ENCODE measurements around the gene NRXN3.

DNA sequence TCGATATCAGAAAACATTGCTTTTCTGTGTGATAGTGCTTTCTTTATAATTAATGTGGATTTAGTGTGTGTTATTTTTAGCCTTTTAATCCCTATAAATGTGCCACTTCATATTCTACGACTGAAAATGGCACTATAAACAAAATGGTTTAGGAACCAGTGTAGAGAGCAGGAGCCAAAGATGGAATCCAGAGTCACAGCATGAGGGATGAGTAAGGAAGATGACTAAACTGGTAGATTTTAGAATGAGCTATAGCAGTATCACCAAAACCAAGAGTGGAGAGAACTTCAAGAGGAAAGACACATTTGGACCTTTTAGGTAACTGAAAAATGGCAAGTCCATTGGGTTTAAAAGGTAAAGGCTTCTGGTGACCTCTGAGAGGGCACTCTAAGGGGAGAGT, 887.2 kb downstream of the NRXN3 start:
- TF ChIP-seq, protein P1, sequence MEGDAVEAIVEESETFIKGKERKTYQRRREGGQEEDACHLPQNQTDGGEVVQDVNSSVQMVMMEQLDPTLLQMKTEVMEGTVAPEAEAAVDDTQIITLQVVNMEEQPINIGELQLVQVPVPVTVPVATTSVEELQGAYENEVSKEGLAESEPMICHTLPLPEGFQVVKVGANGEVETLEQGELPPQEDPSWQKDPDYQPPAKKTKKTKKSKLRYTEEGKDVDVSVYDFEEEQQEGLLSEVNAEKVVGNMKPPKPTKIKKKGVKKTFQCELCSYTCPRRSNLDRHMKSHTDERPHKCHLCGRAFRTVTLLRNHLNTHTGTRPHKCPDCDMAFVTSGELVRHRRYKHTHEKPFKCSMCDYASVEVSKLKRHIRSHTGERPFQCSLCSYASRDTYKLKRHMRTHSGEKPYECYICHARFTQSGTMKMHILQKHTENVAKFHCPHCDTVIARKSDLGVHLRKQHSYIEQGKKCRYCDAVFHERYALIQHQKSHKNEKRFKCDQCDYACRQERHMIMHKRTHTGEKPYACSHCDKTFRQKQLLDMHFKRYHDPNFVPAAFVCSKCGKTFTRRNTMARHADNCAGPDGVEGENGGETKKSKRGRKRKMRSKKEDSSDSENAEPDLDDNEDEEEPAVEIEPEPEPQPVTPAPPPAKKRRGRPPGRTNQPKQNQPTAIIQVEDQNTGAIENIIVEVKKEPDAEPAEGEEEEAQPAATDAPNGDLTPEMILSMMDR (IDR thresholded peaks at IDR 0.05) = no peak
- no peak for TF ChIP-seq POLR2A (IDR thresholded peaks at IDR 0.05)

Measured in heart left ventricle (tissue), 13 donors.